ENCODE data around the gene LIN7B. TPM values are rescaled to one million over a fixed set of nuclear protein-coding genes. Genes with fewer than 3 reads are reported as not detected.
A peak's percentile ranks its signal among the peaks of the same experiment; 100 is the strongest.

The LIN7B gene
- total RNA-seq, 1 donor from 2014 or later: 3.2 TPM

DNA sequence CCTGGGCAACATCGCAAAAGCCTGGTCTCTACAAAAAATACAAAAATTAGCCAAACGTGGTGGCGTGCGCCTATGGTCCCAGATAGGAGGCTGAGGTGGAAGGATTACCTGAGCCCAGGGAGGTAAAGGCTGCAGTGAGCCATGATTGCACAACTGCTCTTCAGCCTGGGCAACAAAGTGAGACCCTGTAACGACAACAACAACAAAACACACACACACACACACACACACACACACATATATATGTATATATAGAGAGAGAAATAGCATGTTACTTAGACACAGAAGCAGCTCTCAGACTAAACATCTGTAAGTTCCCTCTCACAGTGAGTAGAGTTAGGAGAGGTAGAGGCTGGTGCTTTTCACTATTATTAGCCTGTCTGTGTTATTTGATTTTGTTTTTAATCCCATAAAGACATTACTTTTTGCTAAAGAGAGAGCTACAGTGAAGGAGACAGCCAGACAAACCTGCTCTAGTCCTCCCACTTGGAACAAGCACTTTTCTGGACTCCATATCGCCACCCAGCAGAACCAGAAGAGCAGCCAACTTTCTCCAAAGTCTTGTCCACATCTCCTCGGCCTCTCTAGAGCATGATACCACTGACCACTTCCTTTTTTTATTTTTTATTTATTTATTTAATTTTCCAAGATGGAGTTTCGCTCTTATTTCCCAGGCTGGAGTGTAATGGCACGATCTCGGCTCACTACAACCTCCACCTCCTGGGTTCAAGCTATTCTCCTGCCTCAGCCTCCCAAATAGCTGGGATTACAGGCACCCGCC, 2.8 kb upstream of the LIN7B start:
- H3K27me3 ChIP-seq (ENCODE audit: control insufficient read depth, insufficient read depth, low read length): no peaks in the 10 kb centered on the region
- FAIRE-seq: no peak
- peaks cover 13% of the 10 kb centered on the region for H3K36me3 ChIP-seq (ENCODE audit: control insufficient read depth, insufficient read depth, low read length)
- no peak overlapping the region for H3K4me3 ChIP-seq (ENCODE audit: low read depth, low read length)
- TF ChIP-seq, protein P1, sequence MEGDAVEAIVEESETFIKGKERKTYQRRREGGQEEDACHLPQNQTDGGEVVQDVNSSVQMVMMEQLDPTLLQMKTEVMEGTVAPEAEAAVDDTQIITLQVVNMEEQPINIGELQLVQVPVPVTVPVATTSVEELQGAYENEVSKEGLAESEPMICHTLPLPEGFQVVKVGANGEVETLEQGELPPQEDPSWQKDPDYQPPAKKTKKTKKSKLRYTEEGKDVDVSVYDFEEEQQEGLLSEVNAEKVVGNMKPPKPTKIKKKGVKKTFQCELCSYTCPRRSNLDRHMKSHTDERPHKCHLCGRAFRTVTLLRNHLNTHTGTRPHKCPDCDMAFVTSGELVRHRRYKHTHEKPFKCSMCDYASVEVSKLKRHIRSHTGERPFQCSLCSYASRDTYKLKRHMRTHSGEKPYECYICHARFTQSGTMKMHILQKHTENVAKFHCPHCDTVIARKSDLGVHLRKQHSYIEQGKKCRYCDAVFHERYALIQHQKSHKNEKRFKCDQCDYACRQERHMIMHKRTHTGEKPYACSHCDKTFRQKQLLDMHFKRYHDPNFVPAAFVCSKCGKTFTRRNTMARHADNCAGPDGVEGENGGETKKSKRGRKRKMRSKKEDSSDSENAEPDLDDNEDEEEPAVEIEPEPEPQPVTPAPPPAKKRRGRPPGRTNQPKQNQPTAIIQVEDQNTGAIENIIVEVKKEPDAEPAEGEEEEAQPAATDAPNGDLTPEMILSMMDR (IDR thresholded peaks at IDR 0.05; ENCODE audit: insufficient read depth, low read length, severe bottlenecking): no peak
- DNase-seq (ENCODE audit: low read depth): no peak

DNA sequence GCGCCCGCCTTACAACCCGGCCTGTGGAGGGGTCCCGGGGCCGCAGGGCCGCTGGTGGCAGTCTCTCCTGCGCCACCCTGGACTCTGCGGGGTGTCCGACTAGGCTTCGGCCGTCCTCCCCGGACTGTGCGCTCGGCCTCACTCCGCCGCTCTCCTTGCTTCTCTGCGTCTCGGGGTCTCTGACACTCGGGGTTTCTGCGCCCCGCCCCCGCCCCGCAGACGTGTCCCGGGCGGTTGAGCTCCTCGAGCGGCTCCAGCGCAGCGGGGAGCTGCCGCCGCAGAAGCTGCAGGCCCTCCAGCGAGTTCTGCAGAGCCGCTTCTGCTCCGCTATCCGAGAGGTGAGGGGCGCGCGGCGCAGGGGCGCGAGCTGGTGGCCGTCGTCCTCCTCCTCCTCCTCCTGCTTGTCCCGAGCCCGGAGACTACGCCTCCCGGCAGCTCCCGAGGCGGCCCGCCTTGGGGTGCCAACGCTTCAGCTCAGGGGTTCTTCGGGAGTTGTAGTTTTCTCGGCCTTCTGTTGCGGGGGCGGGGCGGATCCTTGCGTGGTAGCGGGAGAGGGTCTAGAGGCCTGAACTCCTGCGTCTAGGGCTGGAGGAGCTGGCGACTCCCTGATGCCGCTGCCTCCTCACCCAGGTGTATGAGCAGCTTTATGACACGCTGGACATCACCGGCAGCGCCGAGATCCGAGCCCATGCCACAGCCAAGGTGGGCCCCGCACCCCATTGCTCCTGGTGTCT, 627 bp downstream of the LIN7B start:
- Histone ChIP-seq H3K4me3 (ENCODE audit: low read depth, low read length) (peak overlapping the region; percentile 68), H3K27me3 (ENCODE audit: control insufficient read depth, insufficient read depth, low read length) (no peaks in the 10 kb centered on the region), H3K36me3 (ENCODE audit: control insufficient read depth, insufficient read depth, low read length) (no peaks in the 10 kb centered on the region)
- TF ChIP-seq, protein P1 (IDR thresholded peaks at IDR 0.05; ENCODE audit: insufficient read depth, low read length, severe bottlenecking): no peak
- FAIRE-seq (no peak), DNase-seq (ENCODE audit: low read depth) (no peak)

DNA sequence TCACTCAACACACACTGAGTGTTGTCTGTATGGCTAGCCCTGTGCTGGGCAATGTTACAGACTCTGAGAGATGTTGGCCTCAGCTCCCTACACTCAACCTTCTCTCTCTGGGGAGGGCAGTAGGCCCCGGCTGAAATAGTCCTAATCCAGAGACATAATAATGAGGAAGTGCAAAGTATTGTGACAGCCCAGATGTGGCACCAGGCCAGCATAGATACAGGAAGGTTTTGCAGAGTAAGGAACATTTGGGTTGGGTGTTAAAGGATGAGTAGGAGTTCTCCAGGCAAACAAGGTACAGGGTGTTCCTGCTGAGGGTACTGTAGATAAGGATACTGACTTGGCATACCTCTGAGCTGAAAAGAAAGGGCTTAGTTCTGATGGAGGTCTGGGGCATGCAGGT, 2.4 kb downstream of the LIN7B start:
- FAIRE-seq (peak; percentile 86), DNase-seq (ENCODE audit: low read depth) (no peak)
- H3K36me3 ChIP-seq (ENCODE audit: control insufficient read depth, insufficient read depth, low read length): no peaks in the 10 kb centered on the region
- H3K27me3 ChIP-seq (ENCODE audit: control insufficient read depth, insufficient read depth, low read length): no peaks in the 10 kb centered on the region
- TF ChIP-seq, protein P1 (IDR thresholded peaks at IDR 0.05; ENCODE audit: insufficient read depth, low read length, severe bottlenecking): no peak
- no peak overlapping the region for H3K4me3 ChIP-seq (ENCODE audit: low read depth, low read length)

DNA sequence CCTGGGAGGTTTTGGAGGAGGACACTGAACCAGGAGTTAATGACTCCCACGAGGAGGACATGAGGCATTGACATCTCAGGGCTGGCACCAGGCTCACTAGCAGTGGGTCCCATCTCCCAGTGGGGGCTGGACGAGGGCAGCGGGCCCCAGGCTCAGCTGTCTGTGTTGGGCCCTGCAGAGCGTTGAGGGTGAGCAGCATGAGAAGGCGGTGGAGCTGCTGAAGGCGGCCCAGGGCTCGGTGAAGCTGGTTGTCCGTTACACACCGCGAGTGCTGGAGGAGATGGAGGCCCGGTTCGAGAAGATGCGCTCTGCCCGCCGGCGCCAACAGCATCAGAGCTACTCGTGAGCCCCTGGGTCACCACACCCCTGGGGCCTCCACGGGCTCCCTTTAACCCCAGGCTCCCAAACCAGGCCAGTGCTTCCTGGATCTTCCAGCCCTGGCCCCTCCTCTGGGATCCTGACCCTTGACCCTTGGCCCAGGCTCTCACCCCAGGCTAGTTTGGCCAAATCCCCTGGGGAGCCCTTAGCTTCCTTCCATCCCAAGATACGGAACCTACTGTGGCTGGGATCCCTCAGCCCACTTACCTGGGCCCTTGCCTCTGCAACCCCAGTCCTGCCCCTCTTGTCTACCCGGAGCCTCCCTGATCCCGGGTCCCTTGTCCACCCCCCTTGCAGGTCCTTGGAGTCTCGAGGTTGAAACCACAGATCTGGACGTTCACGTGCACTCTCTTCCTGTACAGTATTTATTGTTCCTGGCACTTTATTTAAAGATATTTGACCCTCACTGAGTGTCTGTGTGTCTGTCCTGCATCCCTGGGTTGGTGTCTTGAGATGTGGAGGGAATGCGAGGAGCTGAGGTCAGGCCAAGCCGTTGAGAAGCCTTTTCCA, 3.8 kb downstream of the LIN7B start:
- TF ChIP-seq, protein P1 (IDR thresholded peaks at IDR 0.05; ENCODE audit: insufficient read depth, low read length, severe bottlenecking): no peak
- FAIRE-seq (no peak), DNase-seq (ENCODE audit: low read depth) (no peak)
- H3K36me3 ChIP-seq (ENCODE audit: control insufficient read depth, insufficient read depth, low read length): no peaks in the 10 kb centered on the region
- peak overlapping the region; percentile 94 for H3K4me3 ChIP-seq (ENCODE audit: low read depth, low read length)
- H3K27me3 ChIP-seq (ENCODE audit: control insufficient read depth, insufficient read depth, low read length): no peaks in the 10 kb centered on the region

DNA sequence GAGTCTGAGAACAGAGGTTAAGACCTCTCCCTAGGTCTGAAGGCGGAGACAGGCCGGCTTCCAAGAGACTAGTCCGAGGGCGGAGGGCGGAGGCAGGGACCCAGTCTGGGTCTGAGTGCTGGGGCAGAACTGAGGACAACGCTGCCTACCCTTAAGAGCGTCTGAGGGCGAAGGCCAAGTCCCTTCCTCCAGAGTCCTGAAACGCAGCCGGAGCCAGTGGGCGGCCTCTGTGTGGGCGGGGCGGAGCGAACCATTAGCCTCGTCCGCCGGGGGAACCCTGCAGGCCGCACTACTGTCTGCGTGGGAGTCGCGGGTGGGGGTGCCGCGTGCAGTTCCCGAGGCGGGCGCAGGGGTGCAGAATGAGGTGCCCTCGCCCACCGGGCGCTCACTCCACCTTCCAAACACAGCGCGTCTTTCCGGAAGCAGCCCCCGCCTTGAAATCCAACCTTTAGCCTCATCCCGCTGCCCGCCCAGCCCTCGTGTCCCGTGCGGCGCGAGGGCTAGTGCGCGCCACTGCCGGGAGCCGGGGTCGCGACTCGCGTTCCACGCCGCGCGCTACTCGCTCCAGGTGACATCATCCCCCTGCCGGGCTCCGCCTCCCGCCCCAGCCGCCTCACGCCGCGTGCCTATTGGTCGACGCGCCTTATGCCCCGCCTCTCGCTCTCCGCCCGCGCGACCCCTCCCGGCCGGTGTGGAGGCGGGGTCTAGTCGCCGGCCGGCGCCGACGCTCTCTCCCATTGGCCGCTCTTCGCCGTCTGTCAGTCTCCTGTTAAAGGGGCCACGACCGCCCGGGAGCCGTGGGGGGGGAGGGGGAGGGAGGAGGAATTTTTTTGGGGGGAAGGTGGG, 4.6 kb downstream of the LIN7B start, which contains the start of gene C19orf73:
Gene C19orf73, minus strand, starts transcription at position 579 of the 846 bp plus-strand sequence. Its CDS starts 121 bp downstream, at position 458.
- FAIRE-seq (no peak), DNase-seq (ENCODE audit: low read depth) (peak; percentile 67)
- Histone ChIP-seq H3K36me3 (ENCODE audit: control insufficient read depth, insufficient read depth, low read length) (no peaks in the 10 kb centered on the region), H3K4me3 (ENCODE audit: low read depth, low read length) (peak within 1 kb of the TSS; percentile 94), H3K27me3 (ENCODE audit: control insufficient read depth, insufficient read depth, low read length) (no peaks in the 10 kb centered on the region)
- TF ChIP-seq, protein P1 (IDR thresholded peaks at IDR 0.05; ENCODE audit: insufficient read depth, low read length, severe bottlenecking): peak; percentile 19
